Measurements from ENCODE around the gene PHKG2.
"Not testable (repeated sequence)": the region's sequence is repeated elsewhere in the genome, so short reads cannot be mapped to it uniquely, and the experiment has no call there.

Gene PHKG2, protein sequence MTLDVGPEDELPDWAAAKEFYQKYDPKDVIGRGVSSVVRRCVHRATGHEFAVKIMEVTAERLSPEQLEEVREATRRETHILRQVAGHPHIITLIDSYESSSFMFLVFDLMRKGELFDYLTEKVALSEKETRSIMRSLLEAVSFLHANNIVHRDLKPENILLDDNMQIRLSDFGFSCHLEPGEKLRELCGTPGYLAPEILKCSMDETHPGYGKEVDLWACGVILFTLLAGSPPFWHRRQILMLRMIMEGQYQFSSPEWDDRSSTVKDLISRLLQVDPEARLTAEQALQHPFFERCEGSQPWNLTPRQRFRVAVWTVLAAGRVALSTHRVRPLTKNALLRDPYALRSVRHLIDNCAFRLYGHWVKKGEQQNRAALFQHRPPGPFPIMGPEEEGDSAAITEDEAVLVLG

DNA sequence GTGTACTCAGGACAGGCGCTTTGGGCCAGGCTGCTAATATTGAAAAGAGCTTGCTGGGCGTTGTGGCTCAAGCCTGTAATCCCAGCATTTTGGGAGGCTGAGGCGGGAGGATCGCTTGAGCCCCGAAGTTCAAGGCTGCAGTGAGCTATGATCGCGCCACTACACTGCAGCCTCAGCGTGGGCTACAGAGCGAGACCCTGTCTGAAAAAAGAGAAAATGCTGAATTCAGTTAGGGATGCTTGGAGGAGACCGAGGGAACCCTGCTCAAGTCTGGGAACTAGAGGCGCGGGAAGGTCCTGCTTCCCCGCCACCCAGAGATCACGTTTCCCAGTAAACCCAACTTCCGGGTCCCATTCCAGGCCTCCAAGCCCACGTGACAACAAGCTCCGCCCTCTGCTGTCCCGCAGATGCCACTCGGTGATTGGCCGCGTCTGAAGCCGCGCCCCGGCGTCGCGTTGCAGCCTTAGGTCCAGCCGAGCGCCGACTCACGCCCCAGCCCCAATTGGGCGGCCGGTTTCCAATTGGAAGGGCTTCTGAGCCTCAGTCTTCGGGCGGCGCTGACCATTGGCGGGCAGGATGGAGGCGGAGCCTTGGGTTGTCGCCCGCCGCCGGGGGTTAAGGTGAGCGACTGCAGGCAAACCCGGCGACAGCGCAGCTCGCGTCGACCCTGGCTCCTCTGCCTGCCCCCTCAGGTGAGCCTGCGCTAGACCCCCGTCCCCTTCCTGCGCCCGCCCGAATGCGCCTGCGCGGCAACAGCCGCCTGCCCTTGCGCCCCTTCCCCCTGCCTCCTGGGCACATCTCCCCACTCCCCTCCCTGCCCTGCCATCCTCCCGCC lies at the start of gene PHKG2:
PHKG2 (plus strand) TSS at position 627 of the 835 bp plus-strand sequence. CDS start 396 bp downstream, outside the sequence.
- peak; percentile 77 for DNase-seq

DNA sequence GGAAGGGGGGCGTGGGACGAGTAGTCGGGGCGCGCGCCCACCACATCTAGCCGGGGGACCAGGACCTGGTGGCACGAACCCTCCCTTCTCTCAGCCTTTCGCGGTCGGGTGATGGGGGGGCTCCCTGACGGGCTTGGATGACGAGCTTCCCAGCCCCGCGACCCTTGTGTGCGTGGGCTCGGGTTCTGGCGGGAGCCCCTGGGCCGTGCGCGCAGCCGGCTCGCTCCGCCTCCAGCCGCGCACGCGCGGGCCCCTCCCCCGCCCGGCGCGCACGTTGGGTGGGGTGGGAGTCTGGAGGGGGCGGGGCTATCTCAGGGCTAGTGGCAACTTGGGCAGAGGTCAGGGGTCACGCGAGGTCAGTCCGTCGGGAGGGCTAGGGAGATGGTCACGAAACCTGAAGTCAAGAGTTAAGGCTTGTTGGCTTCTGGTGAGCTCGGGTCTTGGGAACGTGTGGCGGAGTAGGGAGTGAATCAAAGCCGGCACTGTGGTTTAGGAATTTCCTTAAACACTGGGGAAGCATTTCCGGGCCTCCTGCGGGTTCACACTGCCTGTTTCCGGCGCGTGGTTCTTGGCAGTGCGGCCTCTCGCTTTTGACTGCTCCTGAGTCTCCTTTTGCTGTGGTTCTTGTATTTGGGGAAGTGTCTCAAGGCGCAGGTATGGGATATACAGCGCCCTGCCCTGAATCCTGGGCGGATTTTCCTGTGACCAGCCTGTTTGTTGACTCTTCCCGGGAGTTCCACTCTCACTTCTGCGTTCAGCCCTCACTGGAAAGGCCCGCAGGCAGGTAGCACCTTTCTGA lies 49.2 kb upstream of the PHKG2 start, which contains the start of gene SRCAP:
SRCAP (plus strand) TSS at position 356 of the 799 bp plus-strand sequence. CDS start 1,654 bp downstream, outside the sequence.
- DNase-seq: no peak

DNA sequence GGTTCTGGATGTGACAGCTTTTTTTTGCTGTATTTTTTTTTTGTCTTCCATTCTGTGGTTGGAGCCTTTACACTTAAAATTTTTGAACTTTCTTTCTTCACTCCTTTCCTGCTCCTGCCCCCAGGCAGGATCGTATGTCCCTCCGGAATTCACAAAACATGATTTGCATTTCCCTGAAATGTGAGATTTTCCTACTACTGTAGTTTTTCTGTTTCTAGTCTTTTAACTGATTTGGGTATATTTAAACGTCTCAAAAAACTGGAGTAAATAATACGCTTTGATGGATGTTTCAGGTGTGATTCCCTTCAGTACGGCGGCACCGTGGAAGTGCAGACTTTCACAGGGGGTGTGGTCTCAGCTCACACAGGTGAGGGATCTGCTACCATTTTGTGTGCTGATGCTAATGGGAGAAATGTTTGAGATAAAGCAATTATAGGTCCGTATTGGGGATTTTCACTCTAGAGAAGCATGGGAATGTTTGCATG lies 48.6 kb upstream of the PHKG2 start:
- no peak for DNase-seq

DNA sequence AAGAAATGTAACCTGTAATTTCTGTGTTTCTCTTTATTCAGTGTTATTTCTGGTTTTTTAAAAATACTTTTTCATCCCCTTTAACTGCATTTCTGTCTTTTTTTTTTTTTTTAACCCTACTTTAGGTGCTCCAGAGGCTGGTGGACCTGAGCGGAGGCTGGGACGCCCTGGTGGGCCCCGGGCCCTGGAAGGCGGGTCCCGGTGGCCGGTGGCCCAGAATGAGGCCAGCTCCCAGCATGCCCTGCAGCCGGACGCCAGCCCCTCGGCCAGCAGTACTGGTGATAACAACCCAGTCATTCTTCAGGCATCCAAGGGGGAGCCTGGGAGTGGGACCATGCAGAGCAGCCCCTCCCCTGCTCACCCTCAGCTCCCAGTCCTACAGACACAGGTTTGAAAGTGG lies 47.7 kb upstream of the PHKG2 start:
- no peak for DNase-seq

DNA sequence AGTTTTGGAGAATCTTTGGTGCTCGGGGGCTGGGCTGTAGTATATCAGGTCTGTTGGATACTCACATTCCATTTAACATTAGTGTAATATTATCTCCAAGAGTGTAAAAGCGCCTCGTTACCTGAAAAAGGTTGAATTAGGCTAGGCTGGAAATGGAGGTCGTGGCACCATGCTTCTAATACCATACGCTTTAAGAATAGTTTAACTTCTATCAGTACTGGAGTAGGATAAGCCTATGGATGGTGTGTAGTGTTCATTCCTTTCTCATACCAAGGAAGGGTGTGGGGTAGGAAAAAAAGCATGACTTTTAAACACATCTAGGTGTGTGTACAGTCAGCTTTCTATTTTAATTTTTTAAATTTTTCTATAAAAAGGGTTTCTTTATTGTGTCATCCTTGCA lies 47.3 kb upstream of the PHKG2 start:
- DNase-seq: no peak

DNA sequence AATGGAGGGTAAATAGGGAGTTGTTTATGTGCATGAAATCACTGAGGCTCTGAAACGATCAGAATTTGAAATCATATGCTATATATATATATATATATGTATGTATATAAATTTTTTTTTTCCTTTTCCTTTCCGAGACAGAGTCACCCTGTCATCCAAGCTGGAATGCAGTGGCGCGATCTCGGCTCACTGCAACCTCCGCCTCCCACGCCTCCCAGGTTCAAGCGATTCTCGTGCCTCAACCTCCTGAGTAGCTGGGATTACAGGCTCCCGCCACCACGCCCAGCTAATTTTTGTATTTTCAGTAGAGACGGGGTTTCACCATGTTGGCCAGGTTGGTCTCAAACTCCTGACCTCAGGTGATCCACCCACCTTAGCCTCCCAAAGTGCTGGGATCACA lies 45.2 kb upstream of the PHKG2 start:
- DNase-seq: not testable (repeated sequence)

DNA sequence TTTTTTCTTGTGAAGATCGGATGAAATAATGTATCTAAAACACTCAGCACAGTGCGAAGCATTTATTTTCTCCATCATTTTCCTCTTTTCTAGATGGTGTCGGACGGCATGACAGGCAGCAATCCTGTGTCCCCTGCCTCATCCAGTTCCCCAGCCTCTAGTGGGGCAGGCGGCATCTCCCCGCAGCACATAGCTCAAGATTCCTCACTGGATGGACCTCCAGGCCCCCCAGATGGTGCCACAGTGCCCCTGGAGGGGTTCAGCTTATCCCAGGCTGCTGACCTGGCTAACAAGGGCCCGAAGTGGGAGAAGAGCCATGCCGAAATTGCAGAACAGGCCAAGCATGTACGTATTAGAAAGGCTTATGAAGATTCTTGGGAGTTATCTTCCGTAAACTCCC lies 44.3 kb upstream of the PHKG2 start:
- no peak for DNase-seq

DNA sequence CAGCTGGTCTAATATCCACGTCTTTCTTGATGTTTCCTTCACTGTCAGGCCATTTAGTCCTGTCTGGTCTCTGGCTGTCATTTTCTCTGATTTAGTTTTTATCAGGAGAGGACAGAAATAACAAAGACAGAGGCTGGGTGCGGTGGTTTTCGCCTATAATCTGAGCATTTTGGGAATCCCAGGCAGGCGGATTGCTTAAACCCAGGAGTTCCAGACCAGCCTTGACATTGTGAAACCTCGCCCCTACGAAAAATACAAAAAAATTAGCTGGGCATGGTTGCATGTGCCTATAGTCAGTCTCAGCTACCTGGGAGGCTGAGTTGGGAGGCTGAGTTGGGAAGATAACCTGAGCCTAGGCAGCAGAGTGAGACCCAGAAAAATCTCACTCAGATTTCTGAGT lies 42.2 kb upstream of the PHKG2 start:
- DNase-seq: no peak

DNA sequence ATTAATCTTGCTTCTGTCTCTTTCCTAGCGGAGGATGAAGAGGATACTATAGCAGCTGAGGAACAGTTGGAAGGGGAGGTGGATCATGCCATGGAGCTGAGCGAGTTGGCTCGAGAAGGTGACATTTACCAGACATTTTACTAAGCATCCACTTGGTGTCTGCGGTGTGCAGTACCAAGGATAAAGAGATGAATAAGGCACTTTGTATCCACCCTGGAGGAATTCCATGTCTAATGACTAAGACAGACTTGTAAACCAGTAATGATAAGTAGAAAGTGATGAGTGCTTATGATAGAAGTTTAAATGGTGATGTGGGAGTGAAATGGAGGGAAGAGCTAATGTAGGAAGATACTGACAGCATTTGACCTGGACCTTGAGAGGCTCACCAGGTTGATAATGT lies 37.3 kb upstream of the PHKG2 start:
- DNase-seq: no peak

DNA sequence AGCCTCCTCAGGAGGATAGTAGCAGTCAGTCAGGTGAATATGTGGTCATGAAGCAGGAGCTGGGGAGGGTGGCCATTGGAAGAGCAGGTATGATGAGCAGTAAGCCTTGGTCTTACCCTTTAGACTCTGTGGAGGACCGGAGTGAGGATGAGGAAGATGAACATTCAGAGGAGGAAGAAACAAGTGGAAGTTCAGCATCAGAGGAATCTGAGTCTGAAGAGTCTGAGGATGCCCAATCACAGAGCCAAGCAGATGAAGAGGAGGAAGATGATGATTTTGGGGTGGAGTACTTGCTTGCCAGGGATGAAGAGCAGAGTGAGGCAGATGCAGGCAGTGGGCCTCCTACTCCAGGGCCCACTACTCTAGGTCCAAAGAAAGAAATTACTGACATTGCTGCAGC lies 36.5 kb upstream of the PHKG2 start:
- DNase-seq: no peak

DNA sequence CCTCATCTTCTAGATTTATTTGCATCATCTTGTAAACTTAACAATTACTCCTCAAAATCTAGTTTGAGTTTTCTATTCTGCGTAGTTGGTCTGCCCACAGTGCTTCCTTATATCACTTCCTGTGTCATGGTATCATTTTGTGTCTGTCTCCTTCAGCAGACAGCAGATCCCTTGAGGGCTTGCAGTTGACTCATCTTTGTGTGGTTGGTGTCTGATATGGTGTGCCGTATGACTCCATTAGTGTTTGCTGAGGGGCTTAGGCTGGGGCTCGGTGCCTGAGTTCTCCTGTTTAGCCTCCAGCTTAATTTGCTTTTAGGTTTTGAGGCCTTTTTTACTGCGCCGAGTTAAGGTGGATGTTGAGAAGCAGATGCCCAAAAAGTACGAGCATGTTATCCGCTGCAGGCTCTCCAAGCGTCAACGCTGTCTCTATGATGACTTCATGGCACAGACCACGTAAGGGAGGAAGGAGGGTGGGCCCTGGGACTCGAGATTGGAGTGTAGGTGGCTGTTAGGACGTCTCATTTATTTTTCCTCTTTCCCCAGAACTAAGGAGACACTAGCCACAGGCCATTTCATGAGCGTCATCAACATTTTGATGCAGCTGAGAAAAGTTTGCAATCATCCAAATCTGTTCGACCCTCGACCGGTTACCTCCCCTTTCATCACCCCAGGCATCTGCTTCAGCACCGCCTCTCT lies 32.3 kb upstream of the PHKG2 start:
- no peak for DNase-seq

DNA sequence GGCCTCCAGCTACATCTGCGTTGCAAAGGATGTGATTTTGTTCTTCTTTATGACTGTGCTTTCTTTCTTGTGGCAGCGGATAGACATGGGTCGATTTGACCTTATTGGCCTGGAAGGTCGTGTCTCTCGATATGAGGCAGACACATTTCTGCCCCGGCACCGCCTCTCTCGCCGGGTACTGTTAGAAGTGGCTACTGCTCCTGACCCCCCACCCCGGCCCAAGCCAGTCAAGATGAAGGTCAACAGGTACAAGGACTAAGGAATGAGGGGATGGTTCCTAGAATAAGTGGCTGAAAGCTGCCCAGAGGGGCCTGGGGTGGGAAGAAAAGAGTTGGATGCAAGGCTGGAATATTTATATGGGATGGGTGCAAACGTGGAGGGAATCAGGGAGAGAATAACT lies 28.1 kb upstream of the PHKG2 start:
- DNase-seq: no peak

DNA sequence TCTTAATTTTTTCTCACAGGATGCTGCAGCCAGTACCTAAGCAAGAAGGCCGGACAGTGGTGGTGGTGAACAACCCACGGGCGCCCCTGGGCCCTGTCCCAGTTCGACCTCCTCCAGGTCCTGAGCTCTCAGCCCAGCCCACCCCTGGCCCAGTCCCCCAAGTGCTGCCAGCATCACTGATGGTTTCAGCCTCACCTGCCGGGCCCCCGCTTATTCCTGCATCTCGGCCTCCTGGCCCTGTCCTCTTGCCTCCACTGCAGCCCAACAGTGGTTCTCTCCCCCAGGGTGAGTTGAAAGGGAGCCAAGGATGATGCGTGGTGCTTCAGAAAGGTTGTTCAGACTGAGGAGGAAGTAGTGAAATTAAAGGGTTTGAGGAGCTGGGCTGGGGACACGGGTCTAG lies 27.5 kb upstream of the PHKG2 start:
- DNase-seq: no peak

DNA sequence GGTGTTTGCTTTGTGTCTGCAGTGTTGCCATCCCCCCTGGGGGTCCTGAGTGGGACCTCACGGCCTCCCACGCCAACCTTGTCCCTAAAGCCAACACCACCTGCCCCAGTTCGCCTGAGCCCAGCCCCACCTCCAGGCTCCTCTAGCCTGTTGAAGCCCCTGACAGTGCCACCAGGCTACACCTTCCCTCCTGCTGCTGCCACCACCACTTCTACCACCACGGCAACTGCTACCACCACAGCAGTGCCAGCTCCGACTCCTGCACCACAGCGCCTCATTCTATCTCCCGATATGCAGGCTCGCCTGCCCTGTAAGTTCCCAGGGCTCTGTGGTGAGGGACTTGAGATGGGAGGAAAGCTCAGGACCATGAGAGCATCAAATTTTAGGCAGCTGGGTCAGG lies 27.1 kb upstream of the PHKG2 start:
- no peak for DNase-seq

DNA sequence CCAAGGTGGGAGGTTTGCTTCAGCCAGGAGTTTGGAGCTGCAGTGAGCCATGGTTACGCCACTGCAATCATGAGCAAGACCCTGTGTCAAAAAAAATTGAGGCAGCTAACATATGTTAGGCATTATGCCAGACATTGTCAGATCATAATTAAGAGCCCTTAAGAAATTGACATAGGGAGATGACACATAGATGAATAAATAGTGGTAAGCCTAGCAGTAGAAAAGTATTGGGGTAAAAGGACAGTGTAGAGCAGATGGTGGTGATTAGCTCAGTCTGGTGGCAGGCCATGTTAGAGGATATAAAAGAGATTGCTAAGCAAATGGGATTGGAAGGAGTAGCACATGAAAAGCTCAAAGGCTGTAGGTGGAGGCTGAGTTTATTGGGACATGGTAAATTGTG lies 26.6 kb upstream of the PHKG2 start:
- no peak for DNase-seq

DNA sequence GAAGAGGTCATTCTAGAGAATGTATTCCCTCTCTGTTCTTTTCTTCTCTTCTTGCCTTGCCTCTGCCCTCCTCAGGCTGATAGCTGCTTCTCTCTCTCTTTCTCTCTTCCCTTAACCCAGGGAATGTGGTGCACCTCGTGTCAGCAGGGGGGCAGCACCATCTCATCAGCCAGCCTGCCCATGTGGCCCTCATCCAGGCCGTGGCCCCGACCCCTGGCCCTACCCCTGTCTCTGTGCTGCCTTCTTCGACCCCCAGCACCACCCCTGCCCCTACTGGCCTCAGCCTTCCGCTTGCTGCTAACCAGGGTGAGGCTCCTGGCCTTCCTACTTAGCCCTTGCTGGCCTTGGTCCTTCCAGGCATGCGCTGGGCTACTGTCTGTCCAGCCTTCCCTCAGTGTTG lies 25.8 kb upstream of the PHKG2 start:
- no peak for DNase-seq

DNA sequence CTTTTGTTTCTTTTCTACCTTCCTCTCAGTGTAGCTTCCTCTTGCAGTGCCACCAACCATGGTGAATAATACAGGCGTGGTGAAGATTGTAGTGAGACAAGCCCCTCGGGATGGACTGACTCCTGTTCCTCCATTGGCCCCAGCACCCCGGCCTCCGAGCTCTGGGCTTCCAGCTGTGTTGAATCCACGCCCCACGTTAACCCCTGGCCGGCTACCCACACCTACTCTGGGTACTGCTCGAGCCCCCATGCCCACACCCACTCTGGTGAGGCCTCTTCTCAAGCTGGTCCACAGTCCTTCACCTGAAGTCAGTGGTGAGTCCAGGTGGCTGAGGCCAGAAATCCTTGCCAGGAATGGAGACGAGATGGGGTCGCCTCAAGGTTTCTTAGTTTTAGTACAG lies 25.3 kb upstream of the PHKG2 start:
- no peak for DNase-seq

DNA sequence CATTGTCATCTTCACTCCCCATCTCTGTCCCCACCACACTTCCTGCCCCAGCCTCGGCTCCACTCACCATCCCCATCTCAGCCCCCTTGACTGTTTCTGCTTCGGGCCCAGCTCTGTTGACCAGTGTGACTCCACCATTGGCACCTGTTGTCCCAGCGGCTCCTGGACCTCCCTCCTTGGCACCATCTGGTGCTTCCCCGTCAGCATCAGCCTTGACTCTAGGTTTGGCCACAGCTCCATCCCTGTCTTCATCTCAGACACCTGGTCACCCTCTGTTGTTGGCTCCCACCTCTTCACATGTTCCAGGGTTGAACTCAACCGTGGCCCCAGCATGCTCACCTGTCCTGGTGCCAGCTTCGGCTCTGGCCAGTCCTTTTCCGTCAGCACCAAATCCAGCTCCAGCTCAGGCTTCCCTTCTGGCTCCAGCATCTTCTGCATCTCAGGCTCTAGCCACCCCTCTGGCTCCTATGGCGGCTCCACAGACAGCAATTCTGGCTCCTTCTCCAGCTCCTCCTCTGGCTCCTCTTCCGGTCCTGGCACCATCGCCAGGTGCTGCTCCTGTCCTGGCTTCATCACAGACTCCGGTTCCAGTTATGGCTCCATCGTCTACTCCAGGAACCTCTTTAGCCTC lies 24.4 kb upstream of the PHKG2 start:
- no peak for DNase-seq

DNA sequence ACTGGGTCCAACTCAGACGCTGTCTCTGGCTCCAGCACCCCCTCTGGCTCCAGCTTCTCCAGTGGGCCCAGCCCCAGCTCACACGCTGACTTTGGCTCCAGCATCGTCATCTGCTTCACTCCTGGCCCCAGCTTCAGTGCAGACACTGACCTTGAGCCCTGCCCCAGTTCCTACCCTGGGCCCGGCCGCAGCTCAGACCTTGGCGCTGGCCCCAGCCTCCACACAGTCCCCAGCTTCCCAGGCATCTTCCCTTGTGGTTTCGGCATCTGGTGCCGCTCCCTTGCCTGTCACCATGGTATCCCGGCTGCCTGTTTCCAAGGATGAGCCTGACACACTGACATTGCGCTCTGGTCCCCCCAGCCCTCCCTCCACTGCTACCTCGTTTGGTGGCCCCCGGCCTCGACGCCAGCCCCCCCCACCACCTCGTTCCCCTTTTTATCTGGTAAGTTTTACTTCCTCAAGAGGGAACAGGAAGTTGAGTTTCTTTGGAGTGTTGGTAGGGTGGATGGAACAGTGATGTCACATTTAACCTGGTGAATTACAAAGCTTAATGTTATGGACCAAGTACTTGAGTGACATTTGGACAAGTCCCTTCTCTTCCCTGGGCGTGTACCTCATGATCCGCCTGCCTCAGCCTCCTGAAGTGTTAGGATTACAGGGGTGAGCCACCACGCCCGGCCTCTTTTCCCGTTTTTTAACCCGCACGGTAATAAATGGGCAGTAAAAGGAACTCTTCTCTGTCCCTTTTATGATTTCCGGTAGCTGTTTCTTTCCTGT lies 23.4 kb upstream of the PHKG2 start:
- DNase-seq: no peak

DNA sequence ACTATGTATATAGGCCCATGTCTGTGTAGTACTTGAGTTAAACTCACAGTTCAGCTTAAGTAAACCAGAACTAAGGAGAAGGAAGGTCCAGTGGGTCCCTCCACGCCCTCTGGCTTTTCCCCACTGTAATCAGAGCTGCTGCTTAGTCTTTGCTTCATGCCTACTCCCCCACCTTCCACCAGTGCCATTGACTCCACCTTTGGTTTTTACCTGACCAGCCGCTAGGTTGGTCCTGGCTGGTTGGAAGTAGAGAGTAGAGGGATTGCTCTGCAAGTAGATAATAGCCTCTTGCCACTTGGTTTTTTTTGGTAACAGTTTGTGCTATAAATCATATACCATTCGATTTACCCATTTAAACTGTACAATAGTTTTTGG lies 22.8 kb upstream of the PHKG2 start:
- no peak for DNase-seq

DNA sequence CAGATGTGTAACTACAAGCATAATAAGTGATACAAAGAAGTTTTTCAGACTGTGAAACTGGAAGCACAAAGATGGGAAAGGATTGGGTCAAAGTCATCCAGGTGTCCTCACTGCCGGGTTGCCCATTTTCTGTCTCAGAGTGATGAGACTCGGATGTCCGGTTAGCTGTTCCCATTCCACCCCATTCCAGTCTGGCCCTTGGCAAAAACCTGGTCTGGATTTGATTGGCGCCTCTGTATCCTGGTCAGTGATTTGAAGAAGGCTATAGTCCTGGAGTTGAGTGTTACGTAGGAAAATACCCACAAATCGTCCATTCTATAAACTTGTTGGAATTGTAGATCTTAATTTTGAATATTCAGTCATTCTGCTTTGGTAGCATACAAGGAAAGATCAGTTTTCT lies 19.9 kb upstream of the PHKG2 start:
- DNase-seq: no peak

Data from NCI-H187 treated with DMSO at 0.1 percent for 48 hours (cell line).